ENCODE results near the gene COMMD9. TPM values are rescaled to one million over a fixed set of nuclear protein-coding genes. Genes with fewer than 3 reads are reported as not detected.

Gene COMMD9
- total RNA-seq, 1 donor from 2014 or later = 27.0 TPM

DNA sequence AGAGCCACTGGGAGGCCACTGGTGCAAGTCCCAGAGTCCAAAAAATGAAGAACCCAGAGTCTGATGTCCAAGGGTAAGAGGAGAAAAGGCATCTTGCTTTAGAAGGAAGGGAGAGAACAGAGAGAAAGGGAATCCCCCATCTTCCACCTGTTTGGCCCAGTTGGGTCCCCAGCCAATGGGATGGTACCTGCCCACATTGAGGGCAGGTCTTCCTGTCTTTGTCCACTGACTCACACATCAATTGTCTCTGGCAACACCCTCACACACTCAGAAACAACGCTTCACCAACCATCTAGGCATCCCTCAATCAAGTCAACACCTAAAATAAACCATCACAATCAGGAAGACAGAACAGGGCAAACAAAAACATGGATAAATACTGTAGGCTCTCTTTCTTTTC lies 6.3 kb downstream of the COMMD9 start:
- H3K9ac ChIP-seq = no peak overlapping the region
- H3K36me3 Mint-ChIP-seq = peaks cover 12% of the 10 kb centered on the region
- H3K4me1 ChIP-seq = peaks cover 11% of the 10 kb centered on the region
- no peaks in the 10 kb centered on the region for H3K9me3 ChIP-seq (ENCODE audit: low read depth)
- peaks cover 14% of the 10 kb centered on the region for H3F3A ChIP-seq (ENCODE audit: low read depth)
- TF ChIP-seq, protein P1, sequence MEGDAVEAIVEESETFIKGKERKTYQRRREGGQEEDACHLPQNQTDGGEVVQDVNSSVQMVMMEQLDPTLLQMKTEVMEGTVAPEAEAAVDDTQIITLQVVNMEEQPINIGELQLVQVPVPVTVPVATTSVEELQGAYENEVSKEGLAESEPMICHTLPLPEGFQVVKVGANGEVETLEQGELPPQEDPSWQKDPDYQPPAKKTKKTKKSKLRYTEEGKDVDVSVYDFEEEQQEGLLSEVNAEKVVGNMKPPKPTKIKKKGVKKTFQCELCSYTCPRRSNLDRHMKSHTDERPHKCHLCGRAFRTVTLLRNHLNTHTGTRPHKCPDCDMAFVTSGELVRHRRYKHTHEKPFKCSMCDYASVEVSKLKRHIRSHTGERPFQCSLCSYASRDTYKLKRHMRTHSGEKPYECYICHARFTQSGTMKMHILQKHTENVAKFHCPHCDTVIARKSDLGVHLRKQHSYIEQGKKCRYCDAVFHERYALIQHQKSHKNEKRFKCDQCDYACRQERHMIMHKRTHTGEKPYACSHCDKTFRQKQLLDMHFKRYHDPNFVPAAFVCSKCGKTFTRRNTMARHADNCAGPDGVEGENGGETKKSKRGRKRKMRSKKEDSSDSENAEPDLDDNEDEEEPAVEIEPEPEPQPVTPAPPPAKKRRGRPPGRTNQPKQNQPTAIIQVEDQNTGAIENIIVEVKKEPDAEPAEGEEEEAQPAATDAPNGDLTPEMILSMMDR (IDR thresholded peaks at IDR 0.05) = no peak
- TF ChIP-seq EZH2phosphoT487 (IDR thresholded peaks at IDR 0.05) (no peak), EZH2 (IDR thresholded peaks at IDR 0.05) (no peak)
- no peaks in the 10 kb centered on the region for H3K36me3 ChIP-seq
- no peak overlapping the region for H3K27ac ChIP-seq
- H3K27me3 Mint-ChIP-seq (ENCODE audit: insufficient read depth, low read depth) = no peaks in the 10 kb centered on the region
- H3K4me3 Mint-ChIP-seq = no peak overlapping the region
- H4K20me1 ChIP-seq (ENCODE audit: low read depth) = no peaks in the 10 kb centered on the region
- peaks cover 18% of the 10 kb centered on the region for H3K79me2 ChIP-seq (ENCODE audit: low read depth)
- H3K4me3 ChIP-seq = no peak overlapping the region
- H3K4me1 Mint-ChIP-seq = peaks cover 28% of the 10 kb centered on the region
- H3K27ac Mint-ChIP-seq = no peak overlapping the region
- no peak for DNase-seq (ENCODE audit: low spot score)
- H3K4me2 ChIP-seq = no peak overlapping the region
- no peaks in the 10 kb centered on the region for H3K27me3 ChIP-seq
- no peak overlapping the region for H2AFZ ChIP-seq (replicated peaks)
- H3K9me3 Mint-ChIP-seq = peaks cover 20% of the 10 kb centered on the region

GRCh38 chr11:36281850-36282249 lies 7.4 kb downstream of the COMMD9 start:
- Mint-ChIP-seq H3K9me3 (peaks cover 20% of the 10 kb centered on the region), H3K27ac (no peak overlapping the region), H3K4me1 (peaks cover 34% of the 10 kb centered on the region), H3K27me3 (ENCODE audit: insufficient read depth, low read depth) (no peaks in the 10 kb centered on the region), H3K4me3 (no peak overlapping the region), H3K36me3 (peaks cover 12% of the 10 kb centered on the region)
- TF ChIP-seq, protein P1 (IDR thresholded peaks at IDR 0.05) = no peak
- TF ChIP-seq EZH2 (IDR thresholded peaks at IDR 0.05) (no peak), EZH2phosphoT487 (IDR thresholded peaks at IDR 0.05) (no peak)
- DNase-seq (ENCODE audit: low spot score) = no peak
- no peaks in the 10 kb centered on the region for H3K27me3 ChIP-seq
- no peak overlapping the region for H3K4me2 ChIP-seq
- H3K27ac ChIP-seq = no peak overlapping the region
- H3K36me3 ChIP-seq = no peaks in the 10 kb centered on the region
- no peak overlapping the region for H2AFZ ChIP-seq (replicated peaks)
- H3K4me3 ChIP-seq = no peak overlapping the region
- no peaks in the 10 kb centered on the region for H3K9me3 ChIP-seq (ENCODE audit: low read depth)
- H3F3A ChIP-seq (ENCODE audit: low read depth) = peaks cover 10% of the 10 kb centered on the region
- peaks cover 11% of the 10 kb centered on the region for H3K4me1 ChIP-seq
- no peak overlapping the region for H3K9ac ChIP-seq
- no peaks in the 10 kb centered on the region for H4K20me1 ChIP-seq (ENCODE audit: low read depth)
- H3K79me2 ChIP-seq (ENCODE audit: low read depth) = peaks cover 18% of the 10 kb centered on the region

DNA sequence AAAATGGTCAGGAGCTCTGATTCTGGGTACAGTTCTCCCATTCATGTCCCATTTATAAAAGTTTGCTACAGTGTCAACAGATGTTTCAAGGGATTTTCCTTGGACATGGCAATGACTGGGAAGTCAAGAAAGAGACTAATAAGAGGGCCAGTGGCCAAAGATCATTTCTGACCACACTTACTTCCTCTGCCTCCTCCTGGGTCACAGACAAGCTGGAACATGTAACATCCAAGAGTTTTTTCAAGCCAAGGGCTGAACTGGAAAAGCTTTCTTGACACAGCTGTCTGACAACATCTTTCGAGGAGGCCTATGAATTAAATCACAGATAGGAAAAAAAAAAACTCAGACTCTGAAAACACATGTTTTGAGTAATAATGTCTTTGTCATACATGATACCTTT lies 8.7 kb downstream of the COMMD9 start:
- Mint-ChIP-seq H3K4me3 (no peak overlapping the region), H3K27ac (no peak overlapping the region), H3K36me3 (peaks cover 12% of the 10 kb centered on the region), H3K27me3 (ENCODE audit: insufficient read depth, low read depth) (no peaks in the 10 kb centered on the region), H3K4me1 (peaks cover 41% of the 10 kb centered on the region), H3K9me3 (peaks cover 20% of the 10 kb centered on the region)
- Histone ChIP-seq H3K4me3 (no peak overlapping the region), H3K27ac (no peak overlapping the region), H3K36me3 (no peaks in the 10 kb centered on the region), H3K27me3 (no peaks in the 10 kb centered on the region), H3K9ac (no peak overlapping the region), H3K79me2 (ENCODE audit: low read depth) (peaks cover 12% of the 10 kb centered on the region), H2AFZ (replicated peaks) (no peak overlapping the region), H3K4me1 (peaks cover 11% of the 10 kb centered on the region), H3F3A (ENCODE audit: low read depth) (peaks cover 5% of the 10 kb centered on the region), H3K4me2 (no peak overlapping the region), H4K20me1 (ENCODE audit: low read depth) (no peaks in the 10 kb centered on the region), H3K9me3 (ENCODE audit: low read depth) (no peaks in the 10 kb centered on the region)
- DNase-seq (ENCODE audit: low spot score) = no peak
- TF ChIP-seq EZH2phosphoT487 (IDR thresholded peaks at IDR 0.05) = no peak
- TF ChIP-seq EZH2 (IDR thresholded peaks at IDR 0.05) = no peak
- TF ChIP-seq, protein P1 (IDR thresholded peaks at IDR 0.05) = no peak
